ENCODE data around the gene SLBP.

Gene SLBP

GRCh38 chr4:1736812-1737211 is 24.7 kb upstream of the SLBP start:
- H3K27ac ChIP-seq, result no peak overlapping the region
- TF ChIP-seq CTCF (conservative IDR thresholded peaks at IDR 0.05) (no peak), ZFX (IDR thresholded peaks at IDR 0.05) (no peak)

GRCh38 chr4:1735215-1735614 is 23.1 kb upstream of the SLBP start:
- TF ChIP-seq CTCF (conservative IDR thresholded peaks at IDR 0.05) (no peak), ZFX (IDR thresholded peaks at IDR 0.05) (no peak)
- H3K27ac ChIP-seq, result no peak overlapping the region

- H3K27ac ChIP-seq, result no peak overlapping the region
- TF ChIP-seq ZFX (IDR thresholded peaks at IDR 0.05), result no peak
- no peak for TF ChIP-seq CTCF (conservative IDR thresholded peaks at IDR 0.05)
Measured at GRCh38 chr4:1732911-1733310, 20.8 kb upstream of the SLBP start.

- H3K27ac ChIP-seq, result no peak overlapping the region
- TF ChIP-seq CTCF (conservative IDR thresholded peaks at IDR 0.05) (no peak), ZFX (IDR thresholded peaks at IDR 0.05) (no peak)
Measured at GRCh38 chr4:1731180-1731579, 19.1 kb upstream of the SLBP start.

- no peak for TF ChIP-seq ZFX (IDR thresholded peaks at IDR 0.05)
- no peak overlapping the region for H3K27ac ChIP-seq
Measured at GRCh38 chr4:1730532-1731135, 18.5 kb upstream of the SLBP start.

GRCh38 chr4:1728061-1728980 is 16.2 kb upstream of the SLBP start:
- no peak for TF ChIP-seq ZFX (IDR thresholded peaks at IDR 0.05)
- no peak; the same call in 1 of the 2 replicates for TF ChIP-seq CTCF (conservative IDR thresholded peaks at IDR 0.05)
- peak overlapping the region; percentile 27 for H3K27ac ChIP-seq

GRCh38 chr4:1727117-1728031 is 15.3 kb upstream of the SLBP start:
- peak overlapping the region; percentile 27 for H3K27ac ChIP-seq
- TF ChIP-seq ZFX (IDR thresholded peaks at IDR 0.05) (no peak), CTCF (conservative IDR thresholded peaks at IDR 0.05) (no peak)
